Glutamatergic neuron (in vitro differentiated cells): ENCODE results near the gene FAR1. TPM values are rescaled to one million over a fixed set of nuclear protein-coding genes. Genes with fewer than 3 reads are reported as not detected.

Source experiments
- DNase-seq: peaks from one replicate; pipeline ENCODE4 v3.0.0; 2022
- H3K27ac Mint-ChIP-seq: one replicate; pipeline ENCODE4 v1.8.0; 2020; ENCODE audit warnings: mild to moderate bottlenecking, mixed read lengths, inconsistent platforms; ENCODE audit not compliant: unreplicated experiment
- H3K27me3 Mint-ChIP-seq: one replicate; pipeline ENCODE4 v1.8.0; 2020; ENCODE audit warnings: mild to moderate bottlenecking, moderate library complexity, mixed read lengths, inconsistent platforms; ENCODE audit not compliant: unreplicated experiment
- H3K36me3 Mint-ChIP-seq: one replicate; pipeline ENCODE4 v1.8.0; 2020; ENCODE audit warnings: mild to moderate bottlenecking, mixed read lengths, inconsistent platforms; ENCODE audit not compliant: unreplicated experiment
- H3K4me1 Mint-ChIP-seq: one replicate; pipeline ENCODE4 v1.8.0; 2020; ENCODE audit warnings: mild to moderate bottlenecking, low read depth, mixed read lengths, inconsistent platforms; ENCODE audit not compliant: unreplicated experiment
- H3K4me3 Mint-ChIP-seq: one replicate; pipeline ENCODE4 v1.8.0; 2020; ENCODE audit warnings: mild to moderate bottlenecking, mixed read lengths, inconsistent platforms; ENCODE audit not compliant: unreplicated experiment
- H3K9me3 Mint-ChIP-seq: one replicate; pipeline ENCODE4 v1.8.0; 2020; ENCODE audit warnings: mild to moderate bottlenecking, moderate library complexity, mixed read lengths, inconsistent platforms; ENCODE audit not compliant: unreplicated experiment
- total RNA-seq: library from RNA; stranded (reverse); fragmentation: NEBNext Ultra II Directional; extraction: Animal tissue kit (Norgen Biotek cat#: 25700); gene quantifications from one replicate; pipeline ENCODE4 v1.2.1, GENCODE V29; 2021; ENCODE audit not compliant: unreplicated experiment
- TF ChIP-seq, protein P1 (sequence below): fragments of 200-600 bp; sonication (generic); IDR thresholded peaks from one replicate; pipeline ENCODE4 v1.5.0; 2021; ENCODE audit not compliant: partially characterized antibody, unreplicated experiment

FAR1 gene
- total RNA-seq, 1 donor from 2014 or later: 74.4 TPM

DNA sequence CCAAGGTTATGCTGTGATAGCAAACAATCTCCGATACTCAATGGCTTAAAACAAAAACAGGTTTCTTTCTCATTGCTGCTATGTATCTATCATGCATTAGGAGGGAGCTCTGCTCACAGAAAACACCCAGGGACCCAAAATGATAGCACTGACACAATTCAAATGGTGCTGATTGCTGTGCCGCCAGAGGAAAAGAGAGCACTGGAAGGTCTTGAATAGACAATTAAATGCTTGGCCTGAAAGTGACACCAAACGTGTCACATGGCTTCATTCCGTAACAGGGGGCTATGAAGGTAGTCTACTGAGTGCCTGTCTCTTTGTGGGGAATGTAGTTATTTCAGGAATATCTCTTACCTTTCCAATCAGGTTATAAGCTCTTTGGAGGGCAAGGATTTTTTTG lies 94.2 kb downstream of the FAR1 start:
- Mint-ChIP-seq H3K27ac (no peak overlapping the region), H3K4me1 (no peaks in the 10 kb centered on the region), H3K9me3 (no peaks in the 10 kb centered on the region), H3K27me3 (no peaks in the 10 kb centered on the region), H3K4me3 (no peak overlapping the region), H3K36me3 (no peaks in the 10 kb centered on the region)
- TF ChIP-seq, protein P1, sequence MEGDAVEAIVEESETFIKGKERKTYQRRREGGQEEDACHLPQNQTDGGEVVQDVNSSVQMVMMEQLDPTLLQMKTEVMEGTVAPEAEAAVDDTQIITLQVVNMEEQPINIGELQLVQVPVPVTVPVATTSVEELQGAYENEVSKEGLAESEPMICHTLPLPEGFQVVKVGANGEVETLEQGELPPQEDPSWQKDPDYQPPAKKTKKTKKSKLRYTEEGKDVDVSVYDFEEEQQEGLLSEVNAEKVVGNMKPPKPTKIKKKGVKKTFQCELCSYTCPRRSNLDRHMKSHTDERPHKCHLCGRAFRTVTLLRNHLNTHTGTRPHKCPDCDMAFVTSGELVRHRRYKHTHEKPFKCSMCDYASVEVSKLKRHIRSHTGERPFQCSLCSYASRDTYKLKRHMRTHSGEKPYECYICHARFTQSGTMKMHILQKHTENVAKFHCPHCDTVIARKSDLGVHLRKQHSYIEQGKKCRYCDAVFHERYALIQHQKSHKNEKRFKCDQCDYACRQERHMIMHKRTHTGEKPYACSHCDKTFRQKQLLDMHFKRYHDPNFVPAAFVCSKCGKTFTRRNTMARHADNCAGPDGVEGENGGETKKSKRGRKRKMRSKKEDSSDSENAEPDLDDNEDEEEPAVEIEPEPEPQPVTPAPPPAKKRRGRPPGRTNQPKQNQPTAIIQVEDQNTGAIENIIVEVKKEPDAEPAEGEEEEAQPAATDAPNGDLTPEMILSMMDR: no peak
- no peak for DNase-seq

DNA sequence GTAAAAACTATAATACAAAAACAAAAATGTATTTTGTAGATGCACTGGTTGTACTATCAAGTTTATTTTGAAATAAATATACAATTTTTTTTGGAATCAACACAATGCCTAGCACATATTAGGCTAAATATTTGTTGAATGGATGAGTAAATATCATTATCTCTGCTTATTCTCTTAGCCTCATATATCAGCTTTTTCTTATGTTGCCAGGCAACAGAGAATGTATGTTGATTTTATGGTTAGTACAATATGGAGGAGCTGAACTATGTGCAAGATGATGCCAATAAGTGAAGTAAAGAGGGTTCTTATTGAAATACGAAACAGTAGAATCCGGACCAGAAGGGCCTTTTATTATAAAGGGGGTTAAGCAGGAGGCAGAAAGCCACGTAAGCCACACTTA lies 94.9 kb downstream of the FAR1 start:
- Mint-ChIP-seq H3K27ac (no peak overlapping the region), H3K36me3 (no peaks in the 10 kb centered on the region), H3K27me3 (no peaks in the 10 kb centered on the region), H3K4me1 (no peaks in the 10 kb centered on the region), H3K4me3 (no peak overlapping the region), H3K9me3 (no peaks in the 10 kb centered on the region)
- no peak for DNase-seq
- TF ChIP-seq, protein P1: no peak

DNA sequence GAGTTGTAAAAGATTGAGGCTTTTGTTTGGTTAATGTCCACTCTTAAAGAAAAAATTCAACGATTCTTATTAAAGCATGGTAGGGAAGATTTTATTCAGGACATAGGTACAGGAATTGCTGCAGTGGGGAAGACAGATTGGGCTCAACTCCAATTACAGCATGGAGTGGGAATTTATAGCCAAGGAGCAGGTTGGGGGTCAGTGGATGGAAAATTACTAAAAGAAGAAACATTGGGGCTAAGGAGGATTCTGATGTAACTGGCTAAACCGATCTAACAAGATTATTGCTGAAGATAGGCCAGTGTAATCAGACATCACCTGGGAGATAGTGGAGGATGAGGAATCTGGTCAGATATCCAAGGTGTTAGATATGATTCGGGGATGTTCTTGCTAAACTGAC lies 97.4 kb downstream of the FAR1 start:
- DNase-seq: no peak
- Mint-ChIP-seq H3K27me3 (no peaks in the 10 kb centered on the region), H3K27ac (no peak overlapping the region), H3K36me3 (no peaks in the 10 kb centered on the region), H3K4me3 (no peak overlapping the region), H3K9me3 (no peaks in the 10 kb centered on the region), H3K4me1 (no peaks in the 10 kb centered on the region)
- TF ChIP-seq, protein P1: no peak

DNA sequence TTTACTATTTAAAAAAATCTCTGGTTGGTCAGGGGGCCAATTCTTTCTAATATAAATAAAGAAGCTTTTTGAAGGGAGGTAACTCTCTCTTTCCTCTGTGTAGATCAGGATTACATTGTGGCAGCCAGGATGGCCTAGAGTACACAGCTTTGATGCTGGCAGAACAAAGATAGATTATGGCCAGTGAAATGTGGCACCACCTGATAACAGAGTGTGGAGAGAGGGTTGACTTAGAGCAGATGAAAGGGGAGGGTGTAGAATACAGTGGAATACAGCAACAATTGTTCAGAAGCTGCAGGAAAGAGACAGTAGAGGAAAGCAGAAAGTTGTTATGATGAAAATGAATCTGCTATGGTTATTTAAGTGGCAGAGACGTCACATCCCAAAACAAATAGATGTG lies 99.0 kb downstream of the FAR1 start:
- Mint-ChIP-seq H3K27ac (no peak overlapping the region), H3K36me3 (no peaks in the 10 kb centered on the region), H3K27me3 (no peaks in the 10 kb centered on the region), H3K4me3 (no peak overlapping the region), H3K9me3 (no peaks in the 10 kb centered on the region), H3K4me1 (no peaks in the 10 kb centered on the region)
- DNase-seq: no peak
- TF ChIP-seq, protein P1: no peak

DNA sequence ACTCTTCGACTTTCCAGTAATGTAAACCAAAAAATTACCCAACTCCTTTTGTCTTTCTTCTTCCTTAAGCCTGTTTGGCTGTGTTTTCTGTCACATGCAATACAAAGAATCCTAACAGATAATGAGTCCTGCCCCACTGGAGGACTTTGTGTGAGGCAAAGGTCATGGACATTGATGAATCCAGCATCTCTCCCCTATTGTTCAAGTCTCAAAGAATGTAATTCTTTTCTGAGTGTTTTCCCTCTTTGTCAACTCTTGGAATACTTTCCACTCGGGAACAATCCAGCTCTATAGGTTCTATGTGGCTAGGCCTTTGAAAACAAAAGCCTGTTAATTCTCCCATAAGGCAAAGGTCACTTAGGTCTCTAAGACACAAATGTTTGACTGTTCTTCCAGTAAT lies 100.7 kb downstream of the FAR1 start:
- Mint-ChIP-seq H3K27me3 (no peaks in the 10 kb centered on the region), H3K36me3 (no peaks in the 10 kb centered on the region), H3K27ac (no peak overlapping the region), H3K4me3 (no peak overlapping the region), H3K9me3 (no peaks in the 10 kb centered on the region), H3K4me1 (no peaks in the 10 kb centered on the region)
- TF ChIP-seq, protein P1: no peak
- no peak for DNase-seq
